Right atrium auricular region (tissue), 2 donors: Measurements from ENCODE around the gene EHHADH. TPM values are rescaled to one million over a fixed set of nuclear protein-coding genes. Genes with fewer than 3 reads are reported as not detected.

Experiments used
- DNase-seq: peaks from one replicate; pipeline ENCODE4 v3.0.0-alpha.2; 2019; ENCODE audit warnings: low spot score
- H3K27ac ChIP-seq, 2 donors: fragments of 200-600 bp; sonication (generic); 1 replicate in 1 of 2; 2 replicates in 1 of 2; pipeline ENCODE4 v1.5.1; 2016 to 2019
- H3K27me3 ChIP-seq, 2 donors: fragments of 200-600 bp; sonication (generic); one replicate each; pipeline versions ENCODE4 v1.5.1 to v1.6.0; 2017 to 2019
- H3K36me3 ChIP-seq: fragments of 200-600 bp; sonication (generic); one replicate; pipeline ENCODE4 v1.5.1; 2016
- H3K4me1 ChIP-seq, 2 donors: fragments of 200-600 bp; sonication (generic); one replicate each; pipeline versions ENCODE4 v1.5.1 to v1.6.0; 2017 to 2019
- H3K4me3 ChIP-seq, 2 donors: fragments of 200-600 bp; sonication (generic); 1 replicate in 1 of 2; 2 replicates in 1 of 2; pipeline ENCODE4 v1.5.1; 2017 to 2019; ENCODE audit warnings: mild to moderate bottlenecking in 1 of 2, moderate library complexity in 1 of 2
- H3K9me3 ChIP-seq, 2 donors: fragments of 200-600 bp; sonication (generic); one replicate each; pipeline ENCODE4 v1.5.1; 2019
- total RNA-seq, 2 donors: library from RNA; depleted of rRNA; stranded (reverse); fragments of >200 nt; gene quantifications; one replicate each; pipeline ENCODE4 v1.1.0, GENCODE V29; 2016
- TF ChIP-seq, protein P1 (sequence below), 2 donors: fragments of 200-600 bp; sonication (generic); IDR thresholded peaks; one replicate each; pipeline ENCODE4 v1.5.1; 2019; ENCODE audit warnings: antibody characterized with exemption in 2 of 2

Gene EHHADH
- total RNA-seq, 2 donors from 2014 or later, result 3.6 to 24.3 TPM

DNA sequence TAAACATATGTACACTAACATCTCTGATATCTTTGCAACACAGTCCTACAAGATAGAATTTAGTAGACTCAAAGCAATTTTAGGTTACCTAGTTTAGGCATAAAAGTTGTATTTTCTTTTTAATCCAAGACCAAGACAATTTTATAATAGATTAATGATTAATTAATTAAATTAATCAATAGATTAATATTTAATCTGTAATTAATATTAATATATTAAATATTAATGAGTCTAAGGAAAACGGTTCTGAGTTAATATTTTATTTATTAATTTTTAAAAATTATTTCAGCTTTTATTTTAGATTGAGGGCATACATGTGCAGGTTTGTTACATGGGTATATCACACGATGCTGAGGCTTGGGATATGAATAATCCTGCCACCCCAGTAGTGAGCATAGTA is 49.0 kb downstream of the EHHADH start:
- no peak overlapping the region for H3K4me3 ChIP-seq
- H3K36me3 ChIP-seq, result no peaks in the 10 kb centered on the region
- H3K4me1 ChIP-seq, result no peaks in the 10 kb centered on the region
- TF ChIP-seq, protein P1, sequence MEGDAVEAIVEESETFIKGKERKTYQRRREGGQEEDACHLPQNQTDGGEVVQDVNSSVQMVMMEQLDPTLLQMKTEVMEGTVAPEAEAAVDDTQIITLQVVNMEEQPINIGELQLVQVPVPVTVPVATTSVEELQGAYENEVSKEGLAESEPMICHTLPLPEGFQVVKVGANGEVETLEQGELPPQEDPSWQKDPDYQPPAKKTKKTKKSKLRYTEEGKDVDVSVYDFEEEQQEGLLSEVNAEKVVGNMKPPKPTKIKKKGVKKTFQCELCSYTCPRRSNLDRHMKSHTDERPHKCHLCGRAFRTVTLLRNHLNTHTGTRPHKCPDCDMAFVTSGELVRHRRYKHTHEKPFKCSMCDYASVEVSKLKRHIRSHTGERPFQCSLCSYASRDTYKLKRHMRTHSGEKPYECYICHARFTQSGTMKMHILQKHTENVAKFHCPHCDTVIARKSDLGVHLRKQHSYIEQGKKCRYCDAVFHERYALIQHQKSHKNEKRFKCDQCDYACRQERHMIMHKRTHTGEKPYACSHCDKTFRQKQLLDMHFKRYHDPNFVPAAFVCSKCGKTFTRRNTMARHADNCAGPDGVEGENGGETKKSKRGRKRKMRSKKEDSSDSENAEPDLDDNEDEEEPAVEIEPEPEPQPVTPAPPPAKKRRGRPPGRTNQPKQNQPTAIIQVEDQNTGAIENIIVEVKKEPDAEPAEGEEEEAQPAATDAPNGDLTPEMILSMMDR (IDR thresholded peaks at IDR 0.05), result no peak
- H3K27me3 ChIP-seq, result no peaks in the 10 kb centered on the region
- no peaks in the 10 kb centered on the region for H3K9me3 ChIP-seq
- no peak for DNase-seq
- no peak overlapping the region for H3K27ac ChIP-seq

DNA sequence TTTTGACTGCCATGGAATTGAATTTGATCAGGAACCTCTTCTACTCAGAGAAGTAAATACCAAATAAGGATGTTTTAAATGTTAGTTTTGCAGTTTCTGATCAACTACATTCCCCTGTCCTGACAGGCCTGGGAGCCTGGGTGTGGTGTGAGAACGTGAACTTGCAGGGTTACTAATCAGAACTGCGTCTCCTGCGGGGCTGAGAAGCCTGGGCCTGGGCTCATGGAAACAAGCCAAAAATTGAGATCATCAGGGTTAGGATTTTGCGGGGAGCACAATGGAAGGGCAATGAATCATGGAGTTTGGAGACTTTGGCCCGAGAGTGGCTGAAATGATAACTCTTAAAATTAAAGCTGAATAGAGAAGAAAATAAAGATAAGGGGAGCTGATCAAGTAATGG is 53.2 kb downstream of the EHHADH start:
- Histone ChIP-seq H3K27me3 (no peaks in the 10 kb centered on the region), H3K4me3 (no peak overlapping the region), H3K27ac (no peak overlapping the region), H3K9me3 (no peaks in the 10 kb centered on the region), H3K36me3 (no peaks in the 10 kb centered on the region), H3K4me1 (no peaks in the 10 kb centered on the region)
- DNase-seq, result no peak
- TF ChIP-seq, protein P1 (IDR thresholded peaks at IDR 0.05), result no peak

DNA sequence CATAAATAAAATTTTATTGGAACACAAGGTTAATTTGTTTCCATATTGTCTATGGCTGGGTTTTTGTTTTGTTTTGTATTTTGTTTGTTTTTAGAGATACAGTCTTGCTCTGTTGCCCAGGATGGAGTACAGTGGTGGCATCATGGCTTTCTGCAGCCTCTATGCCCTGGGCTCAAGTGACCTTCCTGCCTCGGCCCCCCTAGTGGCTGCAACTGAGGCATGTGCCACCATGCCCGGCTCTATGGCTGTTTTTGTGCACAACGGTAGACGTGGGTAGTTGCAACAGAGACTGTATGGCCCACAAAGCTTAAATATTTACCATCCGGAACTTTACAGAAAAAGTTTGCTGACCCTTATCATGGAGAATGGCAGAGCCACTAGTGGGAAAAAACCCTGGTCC is 54.2 kb downstream of the EHHADH start:
- Histone ChIP-seq H3K4me1 (no peaks in the 10 kb centered on the region), H3K27me3 (no peaks in the 10 kb centered on the region), H3K4me3 (no peak overlapping the region), H3K36me3 (no peaks in the 10 kb centered on the region), H3K9me3 (no peaks in the 10 kb centered on the region), H3K27ac (no peak overlapping the region)
- DNase-seq, result no peak
- TF ChIP-seq, protein P1 (IDR thresholded peaks at IDR 0.05), result no peak

DNA sequence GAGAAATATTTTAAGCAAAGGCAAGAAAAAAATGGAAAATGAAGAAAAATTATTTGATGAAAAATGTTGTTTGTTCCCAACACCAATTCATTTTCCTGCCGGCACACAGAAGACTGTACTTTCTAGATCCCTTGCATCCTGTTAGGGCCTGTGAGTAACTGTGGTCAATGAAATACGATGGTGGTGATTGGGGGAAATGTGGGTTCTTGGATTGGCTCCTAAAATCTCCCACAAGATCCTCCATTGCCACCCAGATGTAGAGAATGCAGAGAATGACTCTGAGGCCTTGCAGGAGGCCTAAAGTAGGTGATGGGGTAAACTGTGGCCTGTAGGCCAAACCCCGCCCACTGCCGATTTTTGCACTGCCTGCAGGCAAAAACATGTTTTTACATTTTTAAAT is 54.6 kb downstream of the EHHADH start:
- H3K9me3 ChIP-seq, result no peaks in the 10 kb centered on the region
- TF ChIP-seq, protein P1 (IDR thresholded peaks at IDR 0.05), result no peak
- no peaks in the 10 kb centered on the region for H3K4me1 ChIP-seq
- H3K27me3 ChIP-seq, result no peaks in the 10 kb centered on the region
- H3K27ac ChIP-seq, result no peak overlapping the region
- DNase-seq, result no peak
- no peak overlapping the region for H3K4me3 ChIP-seq
- no peaks in the 10 kb centered on the region for H3K36me3 ChIP-seq

DNA sequence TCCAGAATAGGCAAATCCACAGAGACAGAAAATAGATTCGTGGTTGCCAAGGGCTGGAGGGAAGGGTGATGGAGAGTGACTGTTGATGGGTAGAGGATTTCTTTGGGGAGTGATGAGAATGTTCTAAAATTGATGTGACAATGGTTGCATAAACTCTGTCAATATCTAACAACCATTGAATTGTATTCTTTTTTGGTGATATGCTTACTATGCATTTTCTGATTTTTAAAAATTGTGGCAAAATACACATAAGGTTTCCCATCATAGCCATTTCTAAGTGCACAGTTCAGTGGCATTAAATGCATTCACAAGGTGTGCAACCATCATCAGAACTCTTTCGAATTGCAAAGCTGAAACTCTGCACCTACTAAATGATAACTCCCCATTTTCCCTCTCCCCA is 56.8 kb downstream of the EHHADH start:
- Histone ChIP-seq H3K4me1 (no peaks in the 10 kb centered on the region), H3K4me3 (no peak overlapping the region), H3K9me3 (no peaks in the 10 kb centered on the region), H3K27ac (no peak overlapping the region), H3K27me3 (no peaks in the 10 kb centered on the region), H3K36me3 (peaks cover 10% of the 10 kb centered on the region)
- TF ChIP-seq, protein P1 (IDR thresholded peaks at IDR 0.05), result no peak
- no peak for DNase-seq

DNA sequence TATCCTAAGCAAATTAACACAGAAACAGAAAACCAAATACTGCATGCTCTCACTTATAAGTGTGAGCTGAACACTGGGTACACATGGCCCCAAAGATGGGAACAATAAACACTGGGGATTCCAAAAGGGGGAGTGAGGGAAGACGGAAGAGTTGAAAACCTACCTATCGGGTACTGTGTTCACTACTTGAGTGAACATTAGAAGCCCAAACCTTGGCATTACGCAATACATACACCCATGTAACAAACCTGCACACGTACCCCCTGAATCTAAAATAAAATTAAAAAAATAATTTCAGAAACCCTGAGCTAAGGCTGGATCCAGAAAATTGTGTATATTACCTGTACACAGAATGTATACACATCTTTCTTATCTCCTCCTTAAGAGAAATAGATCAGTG is 58.2 kb downstream of the EHHADH start:
- H3K27me3 ChIP-seq, result no peaks in the 10 kb centered on the region
- DNase-seq, result no peak
- no peaks in the 10 kb centered on the region for H3K9me3 ChIP-seq
- no peak overlapping the region for H3K4me3 ChIP-seq
- TF ChIP-seq, protein P1 (IDR thresholded peaks at IDR 0.05), result no peak
- H3K27ac ChIP-seq, result no peak overlapping the region
- peaks cover 10% of the 10 kb centered on the region for H3K36me3 ChIP-seq
- H3K4me1 ChIP-seq, result no peaks in the 10 kb centered on the region
